Measurements from ENCODE around the gene ERBIN.
"Not testable (repeated sequence)": the region's sequence is repeated elsewhere in the genome, so short reads cannot be mapped to it uniquely, and the experiment has no call there.

Gene ERBIN

GRCh38 chr5:65969539-65970393 lies 43.4 kb downstream of the ERBIN start:
- no peak for DNase-seq

- DNase-seq = no peak
These were observed 44.3 kb downstream of the ERBIN start for GRCh38 chr5:65970481-65971367.

GRCh38 chr5:65971643-65972042 lies 45.3 kb downstream of the ERBIN start:
- DNase-seq = no peak

- DNase-seq = not testable (repeated sequence)
These were observed 46.5 kb downstream of the ERBIN start for GRCh38 chr5:65972896-65973295.

DNA sequence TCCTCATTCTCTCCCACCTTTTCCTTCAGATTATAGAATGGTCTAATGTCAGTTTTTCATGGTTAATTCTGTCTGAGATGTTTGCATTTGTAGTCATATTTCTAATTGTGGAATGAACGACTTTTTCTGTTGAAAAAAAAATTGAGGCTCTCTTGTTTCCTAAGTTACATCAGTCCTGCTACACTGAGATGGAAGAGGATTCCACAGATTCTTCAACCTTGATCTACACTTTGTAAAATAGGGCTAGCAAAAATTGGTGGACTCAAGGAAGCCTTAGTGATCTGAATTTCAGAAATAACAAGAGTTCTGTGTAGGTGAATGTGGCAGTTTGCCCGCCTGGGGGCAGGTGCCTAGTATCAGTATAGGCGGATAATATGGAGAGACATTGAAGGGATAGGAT lies 51.9 kb downstream of the ERBIN start:
- DNase-seq = no peak

- DNase-seq = no peak
These were observed 55.2 kb downstream of the ERBIN start for GRCh38 chr5:65981548-65981947.

GRCh38 chr5:65981969-65982619 lies 55.7 kb downstream of the ERBIN start:
- no peak for DNase-seq

DNA sequence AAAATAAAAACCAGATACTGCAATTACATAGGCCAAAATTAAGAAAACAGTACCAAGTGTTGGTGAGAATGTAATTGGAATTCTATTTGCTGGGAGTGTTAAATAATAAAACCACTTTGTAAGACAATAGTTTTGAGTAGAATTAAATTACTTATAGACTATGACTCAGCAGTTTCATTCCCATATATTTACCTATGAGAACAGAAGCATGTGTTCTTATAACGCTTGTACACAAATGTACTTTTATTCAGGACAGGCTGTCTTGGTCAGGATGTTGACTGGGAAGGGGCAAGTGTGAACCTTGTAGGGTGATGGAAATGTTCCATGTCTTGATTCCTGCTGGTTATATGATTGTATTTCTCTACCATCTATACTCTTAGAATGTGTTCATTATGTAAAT lies 56.3 kb downstream of the ERBIN start:
- DNase-seq = no peak

- DNase-seq = no peak
These were observed 57.9 kb downstream of the ERBIN start for GRCh38 chr5:65984098-65984885.

DNA sequence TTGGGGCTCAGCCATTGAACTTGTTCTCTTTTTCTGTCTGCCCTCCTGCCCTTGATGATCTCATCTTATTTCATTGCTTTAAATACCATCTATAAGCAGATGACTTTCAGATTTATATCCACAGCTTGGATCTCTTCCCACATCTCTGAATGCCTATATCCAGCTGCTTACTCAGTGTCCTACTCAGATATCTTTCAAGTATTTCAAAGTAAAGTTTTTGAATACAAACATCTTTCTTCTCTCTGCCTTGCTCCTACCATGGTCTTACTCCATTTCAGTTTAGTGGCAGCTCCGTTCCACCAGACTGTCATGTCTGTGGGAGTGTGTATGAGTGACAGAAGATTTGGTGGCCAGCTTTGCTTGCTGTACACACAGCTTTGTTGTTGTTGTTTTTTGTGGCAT lies 59.7 kb downstream of the ERBIN start:
- no peak for DNase-seq

GRCh38 chr5:65986796-65987195 lies 60.4 kb downstream of the ERBIN start:
- no peak for DNase-seq

- DNase-seq = no peak
These were observed 61.6 kb downstream of the ERBIN start for GRCh38 chr5:65987982-65988381.

DNA sequence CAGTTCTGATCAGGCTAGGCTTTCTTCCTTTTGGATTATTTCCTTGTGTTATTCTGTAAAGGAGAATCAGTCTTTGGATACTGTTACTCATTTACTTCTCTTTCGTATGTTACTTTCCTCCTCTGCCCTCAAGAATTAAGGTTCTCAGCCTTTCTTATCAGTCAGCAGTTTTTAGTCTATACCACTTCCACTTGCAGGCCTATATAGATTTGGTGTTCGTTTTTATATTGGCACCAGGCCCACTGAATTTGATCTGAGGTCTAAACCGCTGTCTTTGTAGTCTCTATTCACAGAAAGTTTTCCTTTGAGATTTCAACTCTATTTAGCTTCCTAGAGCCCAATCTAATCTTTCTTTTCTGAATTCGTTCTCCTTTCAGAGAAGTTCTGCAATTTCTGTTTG lies 62.8 kb downstream of the ERBIN start:
- no peak for DNase-seq

DNA sequence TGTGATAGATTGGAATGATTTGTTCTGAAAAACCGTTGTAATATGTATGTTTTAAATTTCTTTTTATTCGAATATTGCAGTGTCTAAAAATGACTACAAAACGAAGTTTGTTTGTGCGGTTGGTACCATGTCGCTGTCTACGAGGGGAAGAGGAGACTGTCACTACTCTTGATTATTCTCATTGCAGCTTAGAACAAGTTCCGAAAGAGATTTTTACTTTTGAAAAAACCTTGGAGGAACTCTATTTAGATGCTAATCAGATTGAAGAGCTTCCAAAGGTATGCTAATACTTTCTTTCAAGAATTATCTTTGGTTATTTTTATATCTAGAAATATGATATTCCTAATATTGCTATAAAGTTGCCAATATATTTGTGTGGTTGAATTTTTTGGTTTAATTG lies 66.3 kb downstream of the ERBIN start:
- no peak for DNase-seq

- no peak for DNase-seq
These were observed 67.9 kb downstream of the ERBIN start for GRCh38 chr5:65994117-65994786.

DNA sequence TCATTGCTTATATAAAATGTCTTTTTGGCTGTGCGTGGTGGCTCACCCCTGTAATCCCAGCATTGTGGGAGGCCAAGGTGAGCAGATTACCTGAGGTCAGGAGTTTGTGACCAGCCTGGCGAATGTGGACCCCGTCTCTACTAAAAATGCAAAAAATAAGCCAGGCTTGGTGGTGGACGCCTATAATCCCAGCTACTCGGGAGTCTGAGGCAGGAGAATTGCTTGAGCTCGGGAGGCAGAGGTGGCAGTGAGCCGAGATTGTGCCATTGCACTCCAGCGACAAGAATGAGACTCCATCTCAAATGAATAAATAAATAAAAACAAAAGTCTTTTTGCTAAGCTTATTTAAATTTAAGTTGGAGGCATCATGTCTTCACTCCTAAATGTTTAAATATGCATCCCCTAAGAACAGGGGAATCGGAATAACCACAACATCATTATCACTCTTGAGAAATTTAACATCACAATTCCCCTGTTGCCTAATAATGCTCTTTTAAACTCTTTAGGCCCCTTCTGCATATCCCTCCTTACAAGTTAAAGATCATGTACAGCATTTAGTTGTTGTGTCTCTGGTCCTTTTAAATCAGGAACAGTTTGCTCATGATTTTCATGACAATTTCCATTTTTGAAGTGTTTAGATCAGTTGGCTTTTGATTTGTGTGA lies 72.8 kb downstream of the ERBIN start:
- DNase-seq = no peak

DNA sequence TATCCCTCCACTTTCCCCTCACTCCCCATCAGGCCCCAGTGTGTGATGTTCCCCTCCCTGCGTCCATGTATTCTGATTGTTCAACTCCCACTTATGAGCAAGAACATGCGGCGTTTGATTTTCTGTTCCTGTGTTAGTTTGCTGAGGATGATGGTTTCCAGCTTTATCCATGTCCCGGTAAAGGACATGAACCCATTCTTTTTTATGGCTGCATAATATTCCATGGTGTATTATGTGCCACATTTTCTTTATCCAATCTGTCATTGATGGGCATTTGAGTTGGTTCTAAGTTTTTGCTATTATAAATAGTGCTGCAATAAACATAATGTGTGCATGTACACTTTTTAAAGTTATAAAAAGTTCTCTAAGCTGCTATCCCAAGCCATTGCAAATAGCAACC lies 75.6 kb downstream of the ERBIN start:
- DNase-seq = no peak

GRCh38 chr5:66002415-66002814 lies 76.0 kb downstream of the ERBIN start:
- no peak for DNase-seq

- DNase-seq = no peak
These were observed 77.8 kb downstream of the ERBIN start for GRCh38 chr5:66004216-66004615.

- no peak for DNase-seq
These were observed 82.9 kb downstream of the ERBIN start for GRCh38 chr5:66009277-66009676.

DNA sequence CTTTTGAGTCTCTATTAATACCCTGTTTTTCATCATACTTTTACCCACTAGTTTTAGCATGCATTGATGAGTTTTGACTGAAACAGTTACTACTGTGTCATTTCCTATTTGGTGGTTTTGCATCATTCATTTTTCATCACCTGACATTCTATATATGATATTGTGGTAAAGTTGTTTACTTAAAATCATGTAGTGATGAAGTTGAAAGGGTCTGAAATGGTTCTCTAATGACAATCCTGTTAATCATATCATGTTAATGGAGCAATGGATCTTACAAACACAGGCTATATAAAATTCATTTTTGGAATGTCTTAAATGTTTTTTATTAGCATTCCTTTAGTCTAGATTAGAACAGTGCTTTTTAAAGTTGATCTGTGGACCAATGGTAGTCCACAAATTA lies 84.1 kb downstream of the ERBIN start:
- DNase-seq = no peak

DNA sequence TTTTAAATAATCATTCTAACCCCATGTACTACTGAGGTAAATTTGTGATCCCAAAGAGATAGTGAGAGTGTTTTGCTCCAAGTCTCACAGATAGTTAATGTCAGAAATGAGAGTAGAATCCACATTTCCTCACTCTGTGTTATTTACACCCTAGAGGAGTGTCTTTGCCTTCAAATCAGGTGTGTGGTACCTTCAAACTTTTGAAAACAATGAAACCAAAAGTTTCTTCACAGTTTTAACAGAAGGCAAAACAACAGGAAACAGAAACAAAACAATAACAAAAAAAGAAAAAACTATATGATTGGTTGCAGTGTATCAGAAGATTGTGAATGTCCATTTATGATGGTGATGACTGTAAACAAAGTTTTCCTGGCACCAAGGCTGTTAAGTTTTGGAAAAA lies 85.9 kb downstream of the ERBIN start:
- no peak for DNase-seq
